Thyroid gland (tissue), 4 donors: ENCODE data around the gene PLEKHA6. TPM values are rescaled to one million over a fixed set of nuclear protein-coding genes. Genes with fewer than 3 reads are reported as not detected.
A peak's percentile ranks its signal among the peaks of the same experiment; 100 is the strongest.

Source experiments
- DNase-seq, 2 donors: peaks; one replicate each; pipeline ENCODE4 v3.0.0-alpha.2; 2019
- H3K27ac ChIP-seq, 3 donors: fragments of 200-600 bp; sonication (generic); 1 replicate in 2 of 3; 2 replicates in 1 of 3; pipeline ENCODE4 v1.5.1; 2016 to 2019; ENCODE audit warnings: mild to moderate bottlenecking in 1 of 3, moderate library complexity in 1 of 3
- H3K27me3 ChIP-seq: fragments of 200-600 bp; sonication (generic); one replicate; pipeline ENCODE4 v1.5.1; 2019
- H3K36me3 ChIP-seq, 2 donors: fragments of 200-600 bp; sonication (generic); one replicate each; pipeline ENCODE4 v1.5.1; 2016 to 2019
- H3K4me1 ChIP-seq, 2 donors: fragments of 200-600 bp; sonication (generic); one replicate each; pipeline ENCODE4 v1.5.1; 2017 to 2019
- H3K4me3 ChIP-seq, 3 donors: fragments of 200-600 bp; sonication (generic); replicated peaks in 1 of 3; 1 replicate in 2 of 3; 2 replicates in 1 of 3; pipeline ENCODE4 v1.5.1; 2016; ENCODE audit warnings: mild to moderate bottlenecking in 1 of 3
- H3K9me3 ChIP-seq: fragments of 200-600 bp; sonication (generic); one replicate; pipeline ENCODE4 v1.5.1; 2017
- CTCF ChIP-seq, 6 experiments: fragments of 200-600 bp in 3 of 6; fragments of 450-650 bp in 3 of 6; sonication (generic) in 3 of 6; IDR thresholded peaks; one replicate each; pipeline ENCODE4 v1.5.1; 2016 to 2019; ENCODE audit warnings: antibody characterized with exemption in 6 of 6, mild to moderate bottlenecking in 2 of 6, inconsistent platforms in 1 of 6, moderate library complexity in 1 of 6
- POLR2A ChIP-seq, 2 donors: fragments of 450-650 bp; IDR thresholded peaks; one replicate each; pipeline ENCODE4 v1.6.1; 2017; ENCODE audit warnings: antibody characterized with exemption in 2 of 2, mild to moderate bottlenecking in 2 of 2, moderate library complexity in 1 of 2
- WGBS, 2 donors: methylation state at CpG; one replicate each; pipeline ENCODE4 v1.1.5; 2017; 5-methylcytosine and 5-hydroxymethylcytosine counted together
- intact Hi-C: fragments of 100-400 bp; cut with DNase I; formaldehyde crosslinking; loops from one replicate; pipeline ENCODE4 v1.15.1; 2023
- total RNA-seq, 4 donors: library from RNA; depleted of rRNA; stranded (reverse); fragments of >200 nt; gene quantifications; one replicate each; pipeline ENCODE4 v1.2.3, GENCODE V29; 2016

The PLEKHA6 gene
- total RNA-seq, 4 donors from 2014 or later, result 2.9 to 8.9 (median 4.0) TPM

DNA sequence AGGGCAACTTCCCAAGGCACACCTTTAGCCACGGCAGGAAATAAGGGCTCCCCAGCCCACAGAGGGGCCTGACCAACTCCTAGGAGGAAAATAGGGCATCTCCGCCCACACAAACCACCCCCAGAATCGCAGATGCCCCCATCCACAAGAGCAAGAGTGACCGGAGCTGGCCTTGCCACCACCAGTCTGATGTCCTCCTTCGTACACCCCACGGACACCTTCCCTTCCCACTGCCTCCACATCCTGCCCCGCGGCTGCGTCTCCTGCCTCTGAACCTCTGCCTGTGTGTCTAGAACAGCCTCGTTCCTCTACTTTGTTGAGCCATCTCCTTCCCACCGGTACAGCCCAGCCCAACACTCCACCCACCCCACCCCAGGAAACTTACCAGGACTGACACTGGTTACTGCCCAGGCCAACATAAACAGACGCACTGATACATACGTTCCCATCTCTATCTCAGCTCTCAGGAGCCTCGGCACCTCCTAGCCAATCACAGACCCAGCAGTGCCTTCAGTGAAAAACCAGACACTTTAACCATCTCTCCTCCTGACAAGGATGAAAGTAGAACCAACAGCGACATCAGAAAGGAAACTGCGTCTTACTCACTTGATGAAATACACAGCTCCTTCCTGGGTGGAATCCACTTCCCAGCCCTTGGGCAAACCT is 7.6 kb upstream of the PLEKHA6 start:
- intact Hi-C loops, result loop anchor here (10.0 kb wide), 1 partner anchor 503 kb away; the partner anchor contains the start of gene SNRPE
- Histone ChIP-seq H3K27me3 (no peaks in the 10 kb centered on the region), H3K27ac (no peak overlapping the region), H3K4me1 (peaks cover 6% of the 10 kb centered on the region in 2 donors), H3K9me3 (no peaks in the 10 kb centered on the region), H3K4me3 (no peak overlapping the region), H3K36me3 (no peaks in the 10 kb centered on the region)
- WGBS, 2 donors, result 81 to 82% methylated on average over 16 of the region's 16 CpGs
- no peak for DNase-seq
- TF ChIP-seq POLR2A (IDR thresholded peaks at IDR 0.05) (no peak), CTCF (IDR thresholded peaks at IDR 0.05) (no peak)

DNA sequence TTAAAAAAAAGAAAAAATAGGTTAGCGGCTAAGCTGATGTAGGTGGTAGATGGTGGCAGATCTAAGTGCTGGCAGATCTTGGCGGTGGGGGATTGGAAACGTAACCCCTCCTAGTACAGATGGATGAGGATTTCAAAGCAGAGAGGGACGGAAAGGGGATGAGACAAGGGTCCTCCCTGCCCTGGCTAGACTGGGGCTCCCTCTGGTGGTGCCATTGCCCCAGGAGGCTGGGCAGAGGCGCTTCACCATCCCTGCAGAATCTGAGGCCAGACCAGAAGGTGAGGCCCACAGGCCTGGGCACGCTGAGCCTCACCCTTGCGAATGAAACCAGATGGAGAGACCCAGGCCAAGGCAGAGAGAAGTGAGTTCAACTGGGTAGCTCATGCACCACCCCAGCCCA is 7.0 kb upstream of the PLEKHA6 start:
- intact Hi-C loops, result loop anchor here (10.0 kb wide), 1 partner anchor 502 kb away; the partner anchor contains the start of gene SNRPE
- H3K27me3 ChIP-seq, result no peaks in the 10 kb centered on the region
- no peaks in the 10 kb centered on the region for H3K9me3 ChIP-seq
- TF ChIP-seq CTCF (IDR thresholded peaks at IDR 0.05) (no peak), POLR2A (IDR thresholded peaks at IDR 0.05) (no peak)
- peaks cover 6% of the 10 kb centered on the region in 2 donors for H3K4me1 ChIP-seq
- 88 to 91% methylated on average over 7 of the region's 7 CpGs for WGBS, 2 donors
- H3K27ac ChIP-seq, result no peak overlapping the region
- no peaks in the 10 kb centered on the region for H3K36me3 ChIP-seq
- DNase-seq, result no peak
- no peak overlapping the region for H3K4me3 ChIP-seq

DNA sequence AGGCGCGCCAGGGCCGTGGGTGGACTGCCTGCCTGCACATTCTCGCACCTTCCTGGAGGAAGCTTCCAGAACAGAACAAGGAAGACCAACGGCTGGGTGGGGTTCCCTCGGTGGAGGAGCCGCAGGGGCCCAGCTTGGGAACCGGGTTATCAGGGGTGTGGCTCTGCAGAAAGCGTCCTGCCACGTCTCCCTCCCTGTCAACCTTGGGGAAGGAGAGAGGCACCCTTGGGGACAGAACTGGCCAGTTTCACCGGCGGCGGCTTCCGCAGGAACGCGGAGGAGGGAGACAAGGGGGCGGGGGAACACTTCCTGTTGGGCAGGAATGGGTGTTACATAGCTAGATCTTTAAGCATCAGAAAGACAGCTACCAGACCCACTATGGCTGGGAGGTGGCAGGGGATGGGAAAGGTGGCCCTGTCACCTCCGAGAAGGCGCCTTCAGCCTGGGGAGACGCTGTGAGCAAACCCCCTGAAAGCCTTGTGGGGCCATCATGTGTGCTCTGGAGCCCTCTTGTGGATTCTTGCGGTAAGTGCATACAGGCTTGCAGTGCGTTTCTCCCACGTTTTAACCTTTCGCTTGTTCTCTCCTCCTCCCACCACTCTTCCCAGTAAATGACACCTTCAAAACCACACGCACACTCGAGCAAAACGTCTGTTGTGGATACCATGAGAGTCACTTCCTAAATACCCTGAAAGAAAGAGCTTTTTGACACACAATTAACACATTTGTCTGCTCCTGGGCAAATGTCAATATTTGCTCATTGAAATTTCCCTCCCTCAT is 3.8 kb upstream of the PLEKHA6 start:
- intact Hi-C loops, result loop anchor here (2.0 to 10.0 kb wide), 3 partner anchors 151 to 499 kb away; partner anchors contain the start of genes GOLT1A and SNRPE
- no peak for TF ChIP-seq POLR2A (IDR thresholded peaks at IDR 0.05)
- peak; percentile 92 to 99 (median 97) for TF ChIP-seq CTCF (IDR thresholded peaks at IDR 0.05)
- Histone ChIP-seq H3K9me3 (no peaks in the 10 kb centered on the region), H3K27me3 (no peaks in the 10 kb centered on the region), H3K4me3 (peak overlapping the region in 2 of 3 donors; percentile 21 to 37), H3K36me3 (no peaks in the 10 kb centered on the region), H3K4me1 (peaks cover 6% of the 10 kb centered on the region in 2 donors), H3K27ac (peak overlapping the region in 2 of 3 donors; percentile 10 to 74)
- 0 to 1% methylated on average over 27 of the region's 27 CpGs for WGBS, 2 donors
- peak; percentile 66 to 68 for DNase-seq

DNA sequence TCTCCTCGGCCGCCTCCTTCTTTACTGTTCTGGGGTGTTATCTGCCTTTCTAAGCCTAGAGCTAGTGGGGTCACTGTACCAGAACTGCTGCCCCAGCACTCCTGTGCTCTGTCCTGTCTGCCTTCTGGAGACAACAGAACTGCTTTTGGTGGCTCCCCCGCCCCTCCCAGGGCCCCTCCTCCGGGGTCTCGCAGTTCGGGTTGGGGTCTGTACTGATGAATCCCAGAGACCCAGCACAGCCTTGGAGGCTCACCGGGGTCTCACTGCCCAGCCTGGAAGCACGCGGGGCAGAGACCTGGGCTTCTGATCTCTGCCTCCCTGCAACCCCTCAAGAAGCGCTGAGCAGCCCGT is 3.2 kb upstream of the PLEKHA6 start:
- intact Hi-C loops, result loop anchor here (5.0 to 10.0 kb wide), 2 partner anchors 151 to 498 kb away; partner anchors contain the start of genes GOLT1A and SNRPE
- DNase-seq, result no peak
- 34 to 36% methylated on average over 10 to 11 of the region's 11 CpGs for WGBS, 2 donors
- Histone ChIP-seq H3K36me3 (no peaks in the 10 kb centered on the region), H3K4me1 (peaks cover 6% of the 10 kb centered on the region in 2 donors), H3K9me3 (no peaks in the 10 kb centered on the region), H3K4me3 (peak overlapping the region in 1 of 3 donors; percentile 37), H3K27ac (peak overlapping the region in 2 of 3 donors; percentile 10 to 74), H3K27me3 (no peaks in the 10 kb centered on the region)
- TF ChIP-seq CTCF (IDR thresholded peaks at IDR 0.05) (no peak), POLR2A (IDR thresholded peaks at IDR 0.05) (no peak)
